Neuronal stem cell (in vitro differentiated cells): ENCODE results near the gene NEGR1.

Source experiments
- DNase-seq: peaks from one replicate; pipeline ENCODE4 v3.0.0-alpha.2; 2013; ENCODE audit warnings: low spot score
- H2AFZ ChIP-seq: one replicate; pipeline ENCODE4 v1.6.1; 2013; ENCODE audit warnings: mild to moderate bottlenecking, low read length, inconsistent platforms
- H2AK5ac ChIP-seq: 2 replicates; pipeline ENCODE4 v1.6.1; 2013; ENCODE audit warnings: low read depth, mild to moderate bottlenecking, inconsistent platforms, low read length, moderate library complexity, mixed read lengths
- H2BK120ac ChIP-seq: 2 replicates; pipeline ENCODE4 v1.6.1; 2013; ENCODE audit warnings: low read depth, mild to moderate bottlenecking, inconsistent platforms, low read length, moderate library complexity, mixed read lengths
- H2BK12ac ChIP-seq: one replicate; pipeline ENCODE4 v1.6.1; 2013; ENCODE audit warnings: low read length, inconsistent platforms
- H2BK15ac ChIP-seq: 2 replicates; pipeline ENCODE4 v1.6.1; 2013; ENCODE audit warnings: mild to moderate bottlenecking, low read length, inconsistent platforms, mixed read lengths
- H2BK5ac ChIP-seq: one replicate; pipeline ENCODE4 v1.6.1; 2013; ENCODE audit warnings: inconsistent platforms, mild to moderate bottlenecking, low read length, moderate library complexity
- H3K14ac ChIP-seq: one replicate; pipeline ENCODE4 v1.6.1; 2013; ENCODE audit warnings: low read length, inconsistent platforms
- H3K18ac ChIP-seq: 2 replicates; pipeline ENCODE4 v1.6.1; 2013; ENCODE audit warnings: low read length, inconsistent platforms
- H3K23ac ChIP-seq: 2 replicates; pipeline ENCODE4 v1.6.1; 2013; ENCODE audit warnings: low read depth, mild to moderate bottlenecking, mixed read lengths, low read length, inconsistent platforms; ENCODE audit not compliant: poor library complexity
- H3K27ac ChIP-seq: replicated peaks from 3 replicates; pipeline ENCODE4 v1.5.1; 2013; ENCODE audit warnings: low read length, inconsistent platforms
- H3K27me3 ChIP-seq, 3 experiments: 2 replicates each; pipeline ENCODE4 v1.6.1; 2013; ENCODE audit warnings: low read length in 3 of 3, mild to moderate bottlenecking in 2 of 3, inconsistent platforms in 1 of 3, low read depth in 1 of 3, mixed read lengths in 1 of 3, moderate library complexity in 1 of 3; ENCODE audit not compliant: control insufficient read depth in 3 of 3, insufficient read depth in 3 of 3
- H3K36me3 ChIP-seq, 2 donors: replicated peaks in 1 of 2; 2 replicates each; pipeline ENCODE4 v1.6.1; 2013; ENCODE audit warnings: low read length in 2 of 2; ENCODE audit not compliant: control insufficient read depth in 2 of 2, insufficient read depth in 2 of 2
- H3K4ac ChIP-seq: 2 replicates; pipeline ENCODE4 v1.6.1; 2013; ENCODE audit warnings: inconsistent platforms, mild to moderate bottlenecking, low read length, moderate library complexity
- H3K4me1 ChIP-seq, 2 donors: 1 replicate in 1 of 2; 2 replicates in 1 of 2; pipeline ENCODE4 v1.6.1; 2013; ENCODE audit warnings: low read length in 2 of 2, low read depth in 1 of 2; ENCODE audit not compliant: control insufficient read depth in 2 of 2, insufficient read depth in 1 of 2
- H3K4me2 ChIP-seq: one replicate; pipeline ENCODE4 v1.6.1; 2013; ENCODE audit warnings: mild to moderate bottlenecking, low read length, inconsistent platforms; ENCODE audit not compliant: insufficient read depth, poor library complexity, severe bottlenecking
- H3K4me3 ChIP-seq, 2 donors: 2 replicates each; pipeline ENCODE4 v1.5.1; 2013; ENCODE audit warnings: low read length in 2 of 2, mild to moderate bottlenecking in 2 of 2, inconsistent platforms in 1 of 2, moderate library complexity in 1 of 2
- H3K79me1 ChIP-seq: one replicate; pipeline ENCODE4 v1.6.1; 2013; ENCODE audit warnings: low read depth, mild to moderate bottlenecking, inconsistent platforms, low read length, moderate library complexity
- H3K9ac ChIP-seq: one replicate; pipeline ENCODE4 v1.6.1; 2013; ENCODE audit warnings: mild to moderate bottlenecking, low read depth, low read length, inconsistent platforms; ENCODE audit not compliant: poor library complexity
- H3K9me3 ChIP-seq, 2 donors: replicated peaks in 1 of 2; 2 replicates each; pipeline versions ENCODE3 to v1.6.1; 2013; ENCODE audit warnings: low read length in 2 of 2, mild to moderate bottlenecking in 2 of 2, inconsistent platforms in 1 of 2, low read depth in 1 of 2, mixed read lengths in 1 of 2, moderate library complexity in 1 of 2; ENCODE audit not compliant: control insufficient read depth in 2 of 2, insufficient read depth in 1 of 2
- H4K8ac ChIP-seq: one replicate; pipeline ENCODE4 v1.6.1; 2013; ENCODE audit warnings: low read depth, mild to moderate bottlenecking, inconsistent platforms, low read length, moderate library complexity
- H4K91ac ChIP-seq: one replicate; pipeline ENCODE4 v1.6.1; 2013; ENCODE audit warnings: low read length, low read depth, mild to moderate bottlenecking, inconsistent platforms; ENCODE audit not compliant: poor library complexity
- WGBS, 2 donors: extraction: QIAGEN DNeasy Blood & Tissue Kit; methylation state at CpG; one replicate each; pipeline ENCODE4 v1.1.7; 2013; ENCODE audit warnings: missing lambda C conversion rate in 2 of 2, mixed read lengths in 1 of 2; ENCODE audit not compliant: insufficient read length in 2 of 2, insufficient replicate concordance in 1 of 2; ENCODE audit errors: extremely low coverage in 2 of 2; 5-methylcytosine and 5-hydroxymethylcytosine counted together

NEGR1 gene

DNA sequence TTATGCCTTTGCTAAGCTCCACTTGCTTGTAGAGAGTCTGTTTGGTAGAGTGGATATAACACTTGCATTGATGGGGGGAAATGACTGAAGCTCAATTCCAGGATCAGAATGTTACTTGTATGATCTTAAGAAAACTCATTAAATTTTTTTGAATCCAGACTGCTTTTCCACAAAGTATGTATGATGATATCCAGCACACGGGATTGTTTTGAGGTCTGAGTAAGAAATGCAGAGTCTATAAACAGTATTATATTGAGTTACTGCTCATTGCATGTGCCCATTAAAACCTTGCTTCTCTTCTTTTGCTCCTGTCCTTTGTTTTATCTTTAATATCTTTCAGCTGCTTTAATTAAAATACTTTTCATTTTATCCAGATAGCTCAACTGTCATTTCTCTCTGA is 631.1 kb downstream of the NEGR1 start:
- WGBS, 2 donors = no CpG with 5 or more reads among the region's 1 CpG
- Histone ChIP-seq H3K27ac (no peak overlapping the region), H3K9ac (no peak overlapping the region), H3K18ac (no peak overlapping the region), H3K14ac (no peak overlapping the region), H2BK12ac (no peak overlapping the region), H2AK5ac (no peak overlapping the region), H4K91ac (no peak overlapping the region), H3K4me3 (no peak overlapping the region), H3K9me3 (no peaks in the 10 kb centered on the region), H4K8ac (no peak overlapping the region), H2AFZ (no peak overlapping the region), H3K36me3 (no peaks in the 10 kb centered on the region), H2BK15ac (no peak overlapping the region), H3K4me2 (no peak overlapping the region), H3K79me1 (no peaks in the 10 kb centered on the region), H3K4me1 (no peaks in the 10 kb centered on the region), H3K4ac (no peak overlapping the region), H3K23ac (no peak overlapping the region), H2BK120ac (no peak overlapping the region), H3K27me3 (no peaks in the 10 kb centered on the region), H2BK5ac (no peak overlapping the region)
- no peak for DNase-seq

DNA sequence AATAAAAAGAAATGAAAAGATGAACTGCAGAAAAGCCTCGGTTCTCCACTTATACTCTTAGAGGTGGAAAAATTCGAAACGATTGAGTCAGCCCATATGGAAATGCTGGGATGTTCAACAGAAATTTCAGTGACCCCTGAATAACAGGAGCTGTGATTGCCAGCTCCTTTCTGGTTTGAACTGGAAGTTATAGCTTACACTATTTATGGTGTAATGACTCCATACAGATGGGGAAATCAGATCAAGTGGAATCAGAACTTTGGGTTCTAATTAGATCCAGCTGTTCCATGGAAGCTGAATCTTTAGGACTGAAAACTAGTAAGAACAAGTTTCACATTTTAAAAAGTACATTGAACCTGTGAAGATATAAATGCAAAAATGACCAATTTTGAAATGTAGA is 632.2 kb downstream of the NEGR1 start:
- Histone ChIP-seq H2BK12ac (no peak overlapping the region), H3K36me3 (no peaks in the 10 kb centered on the region), H4K91ac (no peak overlapping the region), H2BK15ac (no peak overlapping the region), H2AK5ac (no peak overlapping the region), H2BK120ac (no peak overlapping the region), H3K14ac (no peak overlapping the region), H3K4me3 (no peak overlapping the region), H2BK5ac (no peak overlapping the region), H2AFZ (no peak overlapping the region), H3K9me3 (no peaks in the 10 kb centered on the region), H3K79me1 (no peaks in the 10 kb centered on the region), H3K23ac (no peak overlapping the region), H3K4me1 (no peaks in the 10 kb centered on the region), H3K27ac (no peak overlapping the region), H3K4me2 (no peak overlapping the region), H3K9ac (no peak overlapping the region), H4K8ac (no peak overlapping the region), H3K4ac (no peak overlapping the region), H3K27me3 (no peaks in the 10 kb centered on the region), H3K18ac (no peak overlapping the region)
- WGBS, 2 donors = no CpG with 5 or more reads among the region's 3 CpGs
- DNase-seq = no peak

DNA sequence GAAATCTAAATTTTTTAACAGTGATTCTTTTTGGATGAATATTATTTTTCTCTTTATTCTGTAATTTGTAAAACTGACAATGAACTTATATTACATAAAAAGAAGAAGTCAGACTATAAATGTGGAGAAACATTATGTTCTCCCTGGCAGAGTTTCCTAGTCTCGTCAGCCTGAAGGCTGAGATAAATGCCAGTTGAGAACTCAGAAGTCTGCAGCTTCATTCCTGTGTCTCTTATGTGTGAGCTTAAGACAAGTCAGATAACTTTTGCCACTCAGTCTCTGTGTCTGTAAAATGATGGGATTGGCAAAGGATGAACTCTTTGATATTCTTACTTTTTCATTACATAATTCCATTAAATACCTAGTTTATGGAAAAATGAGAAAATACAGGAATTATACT is 632.7 kb downstream of the NEGR1 start:
- no peak overlapping the region for H2BK5ac ChIP-seq
- no peaks in the 10 kb centered on the region for H3K36me3 ChIP-seq
- H3K79me1 ChIP-seq = no peaks in the 10 kb centered on the region
- WGBS, 2 donors = no CpG with 5 or more reads among the region's 1 CpG
- no peak overlapping the region for H3K18ac ChIP-seq
- H2AK5ac ChIP-seq = no peak overlapping the region
- H3K9me3 ChIP-seq = no peaks in the 10 kb centered on the region
- H3K4ac ChIP-seq = no peak overlapping the region
- H3K14ac ChIP-seq = no peak overlapping the region
- H3K4me3 ChIP-seq = no peak overlapping the region
- no peaks in the 10 kb centered on the region for H3K4me1 ChIP-seq
- no peak overlapping the region for H2BK12ac ChIP-seq
- no peak overlapping the region for H4K91ac ChIP-seq
- DNase-seq = no peak
- no peak overlapping the region for H3K27ac ChIP-seq
- H2BK15ac ChIP-seq = no peak overlapping the region
- H3K23ac ChIP-seq = no peak overlapping the region
- H2AFZ ChIP-seq = no peak overlapping the region
- no peak overlapping the region for H2BK120ac ChIP-seq
- no peak overlapping the region for H3K4me2 ChIP-seq
- no peaks in the 10 kb centered on the region for H3K27me3 ChIP-seq
- H4K8ac ChIP-seq = no peak overlapping the region
- no peak overlapping the region for H3K9ac ChIP-seq

DNA sequence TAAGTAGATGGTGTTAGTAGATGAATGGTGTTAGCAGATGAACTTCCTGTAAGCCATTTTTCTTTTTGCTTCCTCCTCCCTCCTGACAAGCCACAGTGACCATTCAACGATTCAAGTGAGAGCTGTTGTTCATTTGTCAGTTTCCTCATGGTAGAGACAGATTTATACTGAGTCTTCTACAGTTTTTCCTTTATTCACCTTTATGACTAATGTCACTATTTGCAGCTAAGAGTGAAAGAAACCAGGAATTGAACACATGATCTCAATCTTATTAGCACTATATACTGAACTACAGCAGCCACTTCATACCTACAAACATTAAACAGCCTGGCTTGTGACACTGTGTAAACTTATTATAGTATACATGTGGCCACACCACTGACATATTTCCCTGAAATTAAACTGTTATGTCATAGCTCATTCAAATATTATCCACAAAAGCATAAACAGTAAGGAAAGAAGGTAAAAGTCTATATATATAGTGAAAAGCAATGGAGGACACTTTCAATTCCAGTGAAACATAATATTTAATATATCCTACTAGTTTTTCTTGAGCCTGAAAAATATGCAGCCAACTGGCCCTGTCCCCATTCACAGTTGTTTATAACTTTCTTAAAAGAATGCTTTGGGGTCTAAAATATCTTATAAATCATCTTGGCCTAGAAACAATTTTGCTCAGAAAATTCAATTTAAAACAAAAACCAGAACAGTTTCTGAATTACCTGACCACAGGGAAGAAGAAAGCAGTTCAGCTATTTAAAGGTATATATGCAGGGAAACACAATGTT is 634.6 kb downstream of the NEGR1 start:
- WGBS, 2 donors = no CpG with 5 or more reads among the region's 1 CpG
- Histone ChIP-seq H2AK5ac (no peak overlapping the region), H2BK120ac (no peak overlapping the region), H3K9ac (no peak overlapping the region), H3K4me2 (no peak overlapping the region), H3K9me3 (no peaks in the 10 kb centered on the region), H2BK5ac (no peak overlapping the region), H3K4me3 (no peak overlapping the region), H3K23ac (no peak overlapping the region), H3K27me3 (no peaks in the 10 kb centered on the region), H3K27ac (no peak overlapping the region), H3K14ac (no peak overlapping the region), H3K36me3 (no peaks in the 10 kb centered on the region), H3K4ac (no peak overlapping the region), H2BK15ac (no peak overlapping the region), H3K79me1 (no peaks in the 10 kb centered on the region), H3K4me1 (no peaks in the 10 kb centered on the region), H2BK12ac (no peak overlapping the region), H2AFZ (no peak overlapping the region), H3K18ac (no peak overlapping the region), H4K8ac (no peak overlapping the region), H4K91ac (no peak overlapping the region)
- DNase-seq = no peak
